Raji (cell line): ENCODE measurements around the gene PLIN1.

Experiments used
- POLR2A ChIP-seq: IDR thresholded peaks from 2 replicates; pipeline ENCODE4 v1.6.1; 2011; ENCODE audit warnings: low read depth, low read length, control low read depth; ENCODE audit not compliant: insufficient read depth

PLIN1 gene

GRCh38 chr15:89680282-89680873 lies 1.2 kb upstream of the PLIN1 start:
- no peak for TF ChIP-seq POLR2A

- no peak for TF ChIP-seq POLR2A
Observed at GRCh38 chr15:89677381-89677780, 1.8 kb downstream of the PLIN1 start.

- no peak for TF ChIP-seq POLR2A
Observed at GRCh38 chr15:89675606-89676005, 3.6 kb downstream of the PLIN1 start.

GRCh38 chr15:89674526-89674925 lies 4.6 kb downstream of the PLIN1 start:
- TF ChIP-seq POLR2A = no peak

- TF ChIP-seq POLR2A = no peak
Observed at GRCh38 chr15:89673165-89673512, 6.0 kb downstream of the PLIN1 start.

- no peak for TF ChIP-seq POLR2A
Observed at GRCh38 chr15:89672221-89673164, 6.7 kb downstream of the PLIN1 start.

- no peak for TF ChIP-seq POLR2A
Observed at GRCh38 chr15:89671687-89672086, 7.5 kb downstream of the PLIN1 start.

GRCh38 chr15:89670971-89671560 lies 8.1 kb downstream of the PLIN1 start:
- no peak for TF ChIP-seq POLR2A

GRCh38 chr15:89669941-89670340 lies 9.2 kb downstream of the PLIN1 start:
- no peak for TF ChIP-seq POLR2A

GRCh38 chr15:89669309-89669865 lies 9.8 kb downstream of the PLIN1 start:
- no peak for TF ChIP-seq POLR2A

GRCh38 chr15:89668171-89668570 lies 11.0 kb downstream of the PLIN1 start:
- no peak for TF ChIP-seq POLR2A

GRCh38 chr15:89667706-89667960 lies 11.5 kb downstream of the PLIN1 start:
- TF ChIP-seq POLR2A = no peak

GRCh38 chr15:89666858-89667705 lies 12.1 kb downstream of the PLIN1 start:
- TF ChIP-seq POLR2A = no peak

- TF ChIP-seq POLR2A = no peak
Observed at GRCh38 chr15:89666184-89666857, 12.8 kb downstream of the PLIN1 start.

GRCh38 chr15:89665449-89666181 lies 13.6 kb downstream of the PLIN1 start:
- TF ChIP-seq POLR2A = no peak
